Epithelial cell of prostate (primary cell): ENCODE measurements around the gene KLHL17.
A peak's percentile ranks its signal among the peaks of the same experiment; 100 is the strongest.
"Not testable (repeated sequence)": the region's sequence is repeated elsewhere in the genome, so short reads cannot be mapped to it uniquely, and the experiment has no call there.

ENCODE experiments used
- DNase-seq: peaks from one replicate; pipeline ENCODE4 v3.0.0-alpha.2; 2011; ENCODE audit warnings: low read depth, low spot score
- H3K27ac ChIP-seq: fragments of 450-650 bp; 2 replicates; pipeline ENCODE4 v1.5.1; 2017; ENCODE audit warnings: mild to moderate bottlenecking

KLHL17 gene

DNA sequence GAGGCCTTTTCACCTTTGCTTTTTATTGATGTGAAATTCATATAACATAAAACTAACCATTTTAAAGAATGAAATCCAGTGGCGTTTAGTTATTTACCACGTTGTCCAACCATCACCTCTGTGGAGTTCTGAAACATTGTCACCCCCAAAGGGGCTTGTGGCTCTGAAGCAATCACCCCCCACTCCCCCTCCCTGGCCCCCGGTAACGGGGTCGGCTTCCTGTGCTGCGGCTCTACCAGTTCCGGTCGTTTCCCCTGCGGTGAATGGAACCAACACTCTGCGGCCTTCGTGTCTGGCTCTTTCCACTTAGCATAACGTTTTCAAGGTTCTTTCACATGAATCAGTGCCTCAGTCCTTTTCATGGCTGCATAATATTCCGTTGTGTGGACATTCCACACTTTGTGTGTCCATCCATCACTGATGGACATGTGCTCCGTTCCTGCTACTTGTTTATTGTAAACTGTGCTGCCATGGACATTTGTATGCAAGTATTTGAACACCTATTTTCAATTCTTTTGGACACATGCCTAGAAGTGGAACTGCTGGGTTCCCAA is 51.1 kb downstream of the KLHL17 start:
- no peak for DNase-seq
- no peak overlapping the region for H3K27ac ChIP-seq

DNA sequence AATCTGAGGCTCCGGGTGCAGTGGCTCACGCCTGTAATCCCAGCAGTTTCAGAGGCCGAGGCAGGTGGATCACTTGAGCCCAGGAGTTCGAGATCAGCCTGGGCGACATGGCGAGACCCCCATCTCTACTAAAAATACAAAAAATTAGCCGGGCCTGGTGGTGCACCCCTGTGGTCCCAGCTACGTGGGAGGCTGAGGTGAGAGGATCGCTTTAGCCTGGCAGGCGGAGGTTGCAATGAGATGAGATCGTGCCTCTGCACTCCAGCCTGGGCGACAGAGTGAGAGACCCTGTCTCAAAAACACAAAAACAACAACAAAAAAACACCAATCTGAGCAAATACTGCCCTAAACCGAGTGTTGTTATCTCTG is 52.3 kb downstream of the KLHL17 start:
- not testable (repeated sequence) for DNase-seq
- peak overlapping the region; percentile 46 for H3K27ac ChIP-seq

DNA sequence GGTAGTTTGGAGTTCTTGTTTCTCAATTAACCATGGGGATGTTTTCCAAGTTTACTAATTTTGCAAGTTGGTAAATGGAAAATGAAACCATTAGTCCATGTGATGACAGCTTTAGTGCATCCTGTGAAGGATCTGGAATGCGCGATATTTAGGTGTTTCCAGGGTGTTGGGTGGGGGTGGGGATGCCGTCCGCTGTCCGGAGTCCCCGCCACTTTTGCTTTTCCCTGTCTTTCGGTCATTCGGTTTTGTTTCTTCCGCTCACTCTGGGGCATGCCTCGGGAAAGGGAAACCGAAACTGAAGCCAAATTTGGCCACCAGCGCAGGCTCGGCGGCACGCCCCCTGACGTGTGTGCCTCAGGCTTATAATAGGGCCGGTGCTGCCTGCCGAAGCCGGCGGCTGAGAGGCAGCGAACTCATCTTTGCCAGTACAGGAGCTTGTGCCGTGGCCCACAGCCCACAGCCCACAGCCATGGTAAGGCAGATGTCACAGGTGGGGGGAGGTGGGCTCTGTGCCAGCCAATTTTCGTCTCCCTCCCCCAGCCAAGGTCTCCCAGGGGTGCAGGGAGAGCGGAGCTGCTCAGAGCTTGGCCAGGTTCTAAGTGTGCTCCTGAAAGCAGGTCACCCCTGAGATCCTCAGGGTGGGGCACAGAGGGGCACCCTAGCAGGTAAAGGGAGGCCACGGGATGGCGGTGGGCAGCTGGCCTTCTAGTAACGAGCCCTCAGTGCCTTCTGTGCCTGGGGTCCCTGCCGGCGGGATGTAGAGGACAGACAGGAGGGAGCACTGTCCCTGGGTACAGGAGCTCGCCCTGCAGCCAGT is 52.9 kb downstream of the KLHL17 start, which contains the start of gene ISG15:
TSS of gene ISG15 (plus strand) at position 393 of the 817 bp plus-strand sequence. CDS start at position 470, 77 bp downstream.
- peak within 1 kb of the TSS; percentile 46 for H3K27ac ChIP-seq
- peak; percentile 40 for DNase-seq

DNA sequence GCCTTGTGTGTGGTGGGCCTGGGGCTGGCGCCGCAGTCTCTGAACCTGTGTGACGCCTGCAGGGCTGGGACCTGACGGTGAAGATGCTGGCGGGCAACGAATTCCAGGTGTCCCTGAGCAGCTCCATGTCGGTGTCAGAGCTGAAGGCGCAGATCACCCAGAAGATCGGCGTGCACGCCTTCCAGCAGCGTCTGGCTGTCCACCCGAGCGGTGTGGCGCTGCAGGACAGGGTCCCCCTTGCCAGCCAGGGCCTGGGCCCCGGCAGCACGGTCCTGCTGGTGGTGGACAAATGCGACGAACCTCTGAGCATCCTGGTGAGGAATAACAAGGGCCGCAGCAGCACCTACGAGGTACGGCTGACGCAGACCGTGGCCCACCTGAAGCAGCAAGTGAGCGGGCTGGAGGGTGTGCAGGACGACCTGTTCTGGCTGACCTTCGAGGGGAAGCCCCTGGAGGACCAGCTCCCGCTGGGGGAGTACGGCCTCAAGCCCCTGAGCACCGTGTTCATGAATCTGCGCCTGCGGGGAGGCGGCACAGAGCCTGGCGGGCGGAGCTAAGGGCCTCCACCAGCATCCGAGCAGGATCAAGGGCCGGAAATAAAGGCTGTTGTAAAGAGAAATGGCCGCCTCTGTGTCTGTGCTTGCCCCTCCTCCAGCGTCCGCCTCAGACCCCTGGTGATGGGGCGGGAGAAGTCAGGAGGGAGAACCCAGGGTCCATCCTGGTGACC is 53.7 kb downstream of the KLHL17 start:
- no peak overlapping the region for H3K27ac ChIP-seq
- DNase-seq, result no peak

DNA sequence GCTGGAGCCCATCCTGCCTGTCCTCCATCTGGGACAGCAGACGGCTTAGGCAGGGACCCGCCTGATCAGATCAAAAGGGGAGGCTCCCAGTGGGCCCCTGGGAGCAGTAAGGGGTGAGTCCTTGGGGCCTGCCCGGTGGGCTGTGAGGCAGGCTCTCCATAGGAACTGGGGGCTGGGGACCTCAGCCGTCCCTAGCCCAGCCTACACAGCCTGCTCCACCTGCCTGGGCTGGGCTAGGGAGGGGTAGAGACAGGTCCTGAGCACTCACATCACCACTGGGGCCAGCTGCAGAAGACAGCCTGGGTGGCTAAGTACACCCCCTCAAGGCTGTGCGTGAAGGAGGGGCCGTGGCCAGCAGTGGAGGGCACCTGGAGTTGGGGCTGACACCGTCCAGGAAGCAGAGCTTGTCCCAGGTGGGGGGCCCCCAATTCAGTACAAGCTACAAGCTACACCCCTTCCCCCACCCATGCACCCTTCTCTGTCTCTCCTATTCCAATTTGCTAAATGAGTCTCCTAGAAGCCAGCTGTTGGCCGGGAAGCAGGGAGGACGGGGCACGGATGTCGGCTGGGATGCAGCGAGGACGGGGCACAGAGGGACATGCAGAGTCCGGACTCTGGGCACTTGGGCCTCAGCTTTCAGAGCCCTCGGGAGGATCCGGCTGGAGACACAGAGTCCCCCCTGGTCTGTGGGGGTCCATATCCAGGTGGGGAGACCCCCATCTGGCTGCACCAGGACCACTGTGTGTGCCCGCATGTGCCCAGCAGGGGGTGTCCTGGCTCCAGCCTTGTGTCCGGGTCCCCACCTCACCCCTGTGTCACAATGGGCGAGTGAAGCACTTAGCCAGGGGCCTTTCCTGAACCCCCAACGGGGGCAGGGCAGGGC is 54.7 kb downstream of the KLHL17 start:
- no peak for DNase-seq
- no peak overlapping the region for H3K27ac ChIP-seq
